CD4-positive, alpha-beta memory T cell (primary cell): ENCODE results near the gene NCOR2. TPM values are rescaled to one million over a fixed set of nuclear protein-coding genes. Genes with fewer than 3 reads are reported as not detected.

Experiments
- CTCF ChIA-PET: fragments of 350-600 bp; sonication (Branson Sonifier 250); formaldehyde crosslinking; loops from one replicate; lab custom pipeline; 2021; ENCODE audit warnings: inconsistent platforms; ENCODE audit not compliant: partially characterized antibody; lab: Charles Lee
- POLR2A ChIA-PET: fragments of 350-600 bp; sonication (Branson Sonifier 250); formaldehyde crosslinking; loops from one replicate; lab custom pipeline; 2021; ENCODE audit not compliant: partially characterized antibody; lab: Charles Lee
- DNase-seq, 5 donors: peaks; one replicate each; pipeline versions ENCODE4 v3.0.0 to v3.0.0-alpha.2; 2020 to 2022; ENCODE audit warnings: mixed read lengths in 1 of 5
- H3K27ac ChIP-seq: one replicate; pipeline ENCODE4 v1.7.0; 2013; ENCODE audit warnings: low read depth, low read length
- H3K27me3 ChIP-seq: 2 replicates; pipeline ENCODE4 v1.7.0; 2013; ENCODE audit warnings: mild to moderate bottlenecking, low read length, moderate library complexity; ENCODE audit not compliant: insufficient read depth
- H3K36me3 ChIP-seq: 2 replicates; pipeline ENCODE4 v1.7.0; 2013; ENCODE audit warnings: mild to moderate bottlenecking, low read length, moderate library complexity; ENCODE audit not compliant: insufficient read depth
- H3K4me1 ChIP-seq: 2 replicates; pipeline ENCODE4 v1.7.0; 2013; ENCODE audit warnings: mild to moderate bottlenecking, low read length, moderate library complexity; ENCODE audit not compliant: insufficient read depth
- H3K4me3 ChIP-seq, 2 donors: one replicate each; pipeline ENCODE4 v1.7.0; 2013; ENCODE audit warnings: low read length in 2 of 2, mild to moderate bottlenecking in 1 of 2
- H3K9me3 ChIP-seq, 2 donors: one replicate each; pipeline ENCODE4 v1.7.0; 2013; ENCODE audit warnings: low read length in 2 of 2, control low read depth in 1 of 2; ENCODE audit not compliant: control insufficient read depth in 1 of 2
- H3K27ac Mint-ChIP-seq, 7 donors: one replicate each; pipeline ENCODE4 v1.8.0; 2020 to 2021; ENCODE audit warnings: mixed read lengths in 7 of 7, mild to moderate bottlenecking in 6 of 7, inconsistent platforms in 3 of 7, moderate library complexity in 3 of 7
- H3K27me3 Mint-ChIP-seq, 2 donors: one replicate each; pipeline ENCODE4 v1.8.0; 2020 to 2021; ENCODE audit warnings: mixed read lengths in 2 of 2
- H3K36me3 Mint-ChIP-seq, 2 donors: one replicate each; pipeline ENCODE4 v1.8.0; 2020 to 2021; ENCODE audit warnings: mixed read lengths in 2 of 2, inconsistent platforms in 1 of 2, mild to moderate bottlenecking in 1 of 2
- H3K4me1 Mint-ChIP-seq, 4 donors: one replicate each; pipeline ENCODE4 v1.8.0; 2020 to 2021; ENCODE audit warnings: mixed read lengths in 4 of 4, mild to moderate bottlenecking in 1 of 4
- H3K4me3 Mint-ChIP-seq, 8 donors: one replicate each; pipeline ENCODE4 v1.8.0; 2020 to 2021; ENCODE audit warnings: mixed read lengths in 8 of 8, mild to moderate bottlenecking in 7 of 8, moderate library complexity in 6 of 8, inconsistent platforms in 3 of 8
- H3K9me3 Mint-ChIP-seq, 8 donors: one replicate each; pipeline ENCODE4 v1.8.0; 2020 to 2021; ENCODE audit warnings: mixed read lengths in 8 of 8, mild to moderate bottlenecking in 5 of 8, inconsistent platforms in 3 of 8, moderate library complexity in 1 of 8
- intact Hi-C: fragments of 100-400 bp; cut with micrococcal nuclease; formaldehyde crosslinking; loops from one replicate; pipeline ENCODE4 v1.15.1; 2023
- polyA plus RNA-seq, 2 donors: library from polyadenylated mRNA; unstranded; fragments of 300-500 nt; fragmentation: Illumina TruSeq; gene quantifications; one replicate each; pipeline ENCODE4 v1.2.3, GENCODE V29; 2021
- total RNA-seq, 2 experiments: library from RNA; stranded (reverse); gene quantifications; one replicate each; pipeline ENCODE4 v1.2.3, GENCODE V29; 2021

Gene NCOR2
- total and polyA plus RNA-seq, 4 experiments from 2014 or later, result 0.37 to 105 (median 54.5) TPM

- Histone ChIP-seq H3K36me3 (no peaks in the 10 kb centered on the region), H3K4me3 (no peak overlapping the region), H3K4me1 (no peaks in the 10 kb centered on the region), H3K27me3 (no peaks in the 10 kb centered on the region), H3K9me3 (no peaks in the 10 kb centered on the region), H3K27ac (no peak overlapping the region)
- intact Hi-C loops, result no loop called here
- H3K27ac Mint-ChIP-seq, result no peak overlapping the region
- H3K27me3 Mint-ChIP-seq, result no peaks in the 10 kb centered on the region
- peaks cover 0 to 18% (median 3%) of the 10 kb centered on the region in 8 donors for H3K9me3 Mint-ChIP-seq
- peaks cover 0 to 1% (median 0%) of the 10 kb centered on the region in 4 donors for H3K4me1 Mint-ChIP-seq
- ChIA-PET CTCF (no interaction called here), POLR2A (no interaction called here)
- no peaks in the 10 kb centered on the region for H3K36me3 Mint-ChIP-seq
- no peak for DNase-seq
- no peak overlapping the region for H3K4me3 Mint-ChIP-seq
Measured at GRCh38 chr12:124576061-124576650, 8.7 kb upstream of the NCOR2 start.

- CTCF ChIA-PET, result no interaction called here
- H3K4me3 Mint-ChIP-seq, result no peak overlapping the region
- Histone ChIP-seq H3K4me3 (no peak overlapping the region), H3K27ac (no peak overlapping the region), H3K9me3 (no peaks in the 10 kb centered on the region), H3K4me1 (no peaks in the 10 kb centered on the region), H3K36me3 (no peaks in the 10 kb centered on the region), H3K27me3 (no peaks in the 10 kb centered on the region)
- peaks cover 0 to 5% (median 0%) of the 10 kb centered on the region in 8 donors for H3K9me3 Mint-ChIP-seq
- POLR2A ChIA-PET, result no interaction called here
- no peak for DNase-seq
- peaks cover 0 to 8% (median 2%) of the 10 kb centered on the region in 4 donors for H3K4me1 Mint-ChIP-seq
- no peak overlapping the region for H3K27ac Mint-ChIP-seq
- intact Hi-C loops, result no loop called here
- no peaks in the 10 kb centered on the region for H3K27me3 Mint-ChIP-seq
- H3K36me3 Mint-ChIP-seq, result no peaks in the 10 kb centered on the region
Measured at GRCh38 chr12:124573839-124574786, 6.7 kb upstream of the NCOR2 start.

- POLR2A ChIA-PET, result no interaction called here
- intact Hi-C loops, result no loop called here
- no peaks in the 10 kb centered on the region for H3K9me3 ChIP-seq
- H3K4me3 ChIP-seq, result no peak overlapping the region
- no peak for DNase-seq
- Mint-ChIP-seq H3K9me3 (no peaks in the 10 kb centered on the region), H3K4me1 (peaks cover 2 to 14% (median 6%) of the 10 kb centered on the region in 4 donors), H3K27me3 (no peaks in the 10 kb centered on the region), H3K4me3 (no peak overlapping the region), H3K27ac (no peak overlapping the region), H3K36me3 (no peaks in the 10 kb centered on the region)
- H3K27ac ChIP-seq, result no peak overlapping the region
- CTCF ChIA-PET, result no interaction called here
- no peaks in the 10 kb centered on the region for H3K27me3 ChIP-seq
- H3K4me1 ChIP-seq, result peaks cover 5% of the 10 kb centered on the region
- H3K36me3 ChIP-seq, result no peaks in the 10 kb centered on the region
Measured at GRCh38 chr12:124571556-124571955, 4.1 kb upstream of the NCOR2 start.

- no peaks in the 10 kb centered on the region for H3K9me3 Mint-ChIP-seq
- ChIA-PET CTCF (no interaction called here), POLR2A (interaction anchor here (2.3 kb wide), 1 partner anchor 38 kb away, joined by 8 read pairs; no protein-coding TSS in a partner anchor)
- Histone ChIP-seq H3K4me3 (no peak overlapping the region), H3K9me3 (no peaks in the 10 kb centered on the region), H3K36me3 (no peaks in the 10 kb centered on the region), H3K27me3 (no peaks in the 10 kb centered on the region), H3K27ac (no peak overlapping the region), H3K4me1 (peaks cover 8% of the 10 kb centered on the region)
- peaks cover 2 to 21% (median 7%) of the 10 kb centered on the region in 4 donors for H3K4me1 Mint-ChIP-seq
- no peak for DNase-seq
- no peak overlapping the region for H3K4me3 Mint-ChIP-seq
- H3K27me3 Mint-ChIP-seq, result no peaks in the 10 kb centered on the region
- no peak overlapping the region for H3K27ac Mint-ChIP-seq
- peaks cover 0 to 2% of the 10 kb centered on the region in 2 donors for H3K36me3 Mint-ChIP-seq
- intact Hi-C loops, result no loop called here
Measured at GRCh38 chr12:124570810-124571209, 3.4 kb upstream of the NCOR2 start.

GRCh38 chr12:124569375-124570148, 2.1 kb upstream of the NCOR2 start:
- ChIA-PET CTCF (interaction anchor here (0.7 kb wide), 1 partner anchor 15 kb away, joined by 3 read pairs; no protein-coding TSS in a partner anchor), POLR2A (interaction anchor here (2.3 kb wide), 1 partner anchor 39 kb away, joined by 8 read pairs; no protein-coding TSS in a partner anchor)
- Mint-ChIP-seq H3K27ac (peak overlapping the region in 1 of 7 donors; percentile 30), H3K4me3 (no peak overlapping the region), H3K4me1 (peaks cover 7 to 29% (median 13%) of the 10 kb centered on the region in 4 donors), H3K36me3 (peaks cover 0 to 2% of the 10 kb centered on the region in 2 donors), H3K9me3 (no peaks in the 10 kb centered on the region), H3K27me3 (no peaks in the 10 kb centered on the region)
- Histone ChIP-seq H3K27me3 (no peaks in the 10 kb centered on the region), H3K4me1 (peaks cover 21% of the 10 kb centered on the region), H3K4me3 (no peak overlapping the region), H3K9me3 (no peaks in the 10 kb centered on the region), H3K36me3 (no peaks in the 10 kb centered on the region), H3K27ac (no peak overlapping the region)
- intact Hi-C loops, result loop anchor here (5.0 to 10.0 kb wide), 5 partner anchors 102 to 597 kb away; partner anchors contain the start of genes CCDC92 and ZNF664
- DNase-seq, result no peak

- Histone ChIP-seq H3K27me3 (no peaks in the 10 kb centered on the region), H3K4me3 (no peak overlapping the region), H3K27ac (no peak overlapping the region), H3K36me3 (no peaks in the 10 kb centered on the region), H3K4me1 (peaks cover 27% of the 10 kb centered on the region), H3K9me3 (no peaks in the 10 kb centered on the region)
- H3K36me3 Mint-ChIP-seq, result peaks cover 0 to 2% of the 10 kb centered on the region in 2 donors
- H3K27ac Mint-ChIP-seq, result peak overlapping the region in 2 of 7 donors; percentile 57 to 85
- intact Hi-C loops, result loop anchor here (5.0 to 10.0 kb wide), 5 partner anchors 101 to 596 kb away; partner anchors contain the start of genes CCDC92 and ZNF664
- no peaks in the 10 kb centered on the region for H3K27me3 Mint-ChIP-seq
- peaks cover 12 to 38% (median 17%) of the 10 kb centered on the region in 4 donors for H3K4me1 Mint-ChIP-seq
- ChIA-PET CTCF (interaction anchor here (0.7 kb wide), 1 partner anchor 14 kb away, joined by 3 read pairs; no protein-coding TSS in a partner anchor), POLR2A (interaction anchor here (2.3 to 2.7 kb wide), 3 partner anchors 40 to 103 kb away, joined by 6 to 18 read pairs (median 8); no protein-coding TSS in a partner anchor)
- H3K4me3 Mint-ChIP-seq, result peak overlapping the region; percentile 31 to 88 (median 67)
- no peak for DNase-seq
- no peaks in the 10 kb centered on the region for H3K9me3 Mint-ChIP-seq
Measured at GRCh38 chr12:124568431-124569374, 1.3 kb upstream of the NCOR2 start.
